ENCODE measurements around the gene CKAP4.

Gene CKAP4

GRCh38 chr12:106289196-106289681 is 41.4 kb upstream of the CKAP4 start:
- Histone ChIP-seq H3K27ac (ENCODE audit: low read depth, low read length, poor library complexity, severe bottlenecking) (no peak overlapping the region), H3K9ac (ENCODE audit: low read length) (no peak overlapping the region)

GRCh38 chr12:106288494-106289195 is 40.8 kb upstream of the CKAP4 start:
- TF ChIP-seq EZH2 (IDR thresholded peaks at IDR 0.05; ENCODE audit: borderline replicate concordance, low read length) (no peak), CTCF (IDR thresholded peaks at IDR 0.05; ENCODE audit: low read length) (no peak)
- Histone ChIP-seq H3F3A (ENCODE audit: insufficient read depth, low read length) (no peaks in the 10 kb centered on the region), H3K4me1 (ENCODE audit: insufficient read depth, low read length, severe bottlenecking) (peaks cover 49% of the 10 kb centered on the region), H3K79me2 (ENCODE audit: insufficient read depth, low read length) (no peaks in the 10 kb centered on the region), H3K4me3 (ENCODE audit: low read depth, low read length, poor library complexity, severe bottlenecking) (no peak overlapping the region), H3K27me3 (ENCODE audit: insufficient read depth, low read length) (no peaks in the 10 kb centered on the region), H3K27ac (ENCODE audit: low read depth, low read length, poor library complexity, severe bottlenecking) (peak overlapping the region; percentile 36), H3K9me3 (ENCODE audit: low read length) (no peaks in the 10 kb centered on the region), H4K20me1 (ENCODE audit: insufficient read depth, low read length) (no peaks in the 10 kb centered on the region), H3K36me3 (ENCODE audit: insufficient read depth, low read length) (no peaks in the 10 kb centered on the region), H2AFZ (ENCODE audit: low read length) (no peak overlapping the region), H3K9ac (ENCODE audit: low read length) (no peak overlapping the region), H3K9me2 (ENCODE audit: low read depth, low read length) (no peaks in the 10 kb centered on the region), H3K4me2 (ENCODE audit: low read length) (no peak overlapping the region)

More at GRCh38 chr12:106289196-106289681, 41.4 kb upstream of the CKAP4 start:
- no peaks in the 10 kb centered on the region for H3K27me3 ChIP-seq (ENCODE audit: insufficient read depth, low read length)
- no peaks in the 10 kb centered on the region for H3K9me2 ChIP-seq (ENCODE audit: low read depth, low read length)
- no peaks in the 10 kb centered on the region for H3K79me2 ChIP-seq (ENCODE audit: insufficient read depth, low read length)
- H3K4me2 ChIP-seq (ENCODE audit: low read length): no peak overlapping the region
- H3K9me3 ChIP-seq (ENCODE audit: low read length): no peaks in the 10 kb centered on the region
- H4K20me1 ChIP-seq (ENCODE audit: insufficient read depth, low read length): no peaks in the 10 kb centered on the region
- TF ChIP-seq CTCF (IDR thresholded peaks at IDR 0.05; ENCODE audit: low read length) (no peak), EZH2 (IDR thresholded peaks at IDR 0.05; ENCODE audit: borderline replicate concordance, low read length) (no peak)
- H3F3A ChIP-seq (ENCODE audit: insufficient read depth, low read length): no peaks in the 10 kb centered on the region
- H3K36me3 ChIP-seq (ENCODE audit: insufficient read depth, low read length): no peaks in the 10 kb centered on the region
- H2AFZ ChIP-seq (ENCODE audit: low read length): no peak overlapping the region
- no peak overlapping the region for H3K4me3 ChIP-seq (ENCODE audit: low read depth, low read length, poor library complexity, severe bottlenecking)
- peaks cover 49% of the 10 kb centered on the region for H3K4me1 ChIP-seq (ENCODE audit: insufficient read depth, low read length, severe bottlenecking)

- H4K20me1 ChIP-seq (ENCODE audit: insufficient read depth, low read length): no peaks in the 10 kb centered on the region
- no peak overlapping the region for H3K4me3 ChIP-seq (ENCODE audit: low read depth, low read length, poor library complexity, severe bottlenecking)
- no peaks in the 10 kb centered on the region for H3K36me3 ChIP-seq (ENCODE audit: insufficient read depth, low read length)
- H3K9me2 ChIP-seq (ENCODE audit: low read depth, low read length): no peaks in the 10 kb centered on the region
- no peaks in the 10 kb centered on the region for H3K27me3 ChIP-seq (ENCODE audit: insufficient read depth, low read length)
- no peak overlapping the region for H3K9ac ChIP-seq (ENCODE audit: low read length)
- no peak overlapping the region for H3K27ac ChIP-seq (ENCODE audit: low read depth, low read length, poor library complexity, severe bottlenecking)
- H3K4me2 ChIP-seq (ENCODE audit: low read length): no peak overlapping the region
- H3F3A ChIP-seq (ENCODE audit: insufficient read depth, low read length): no peaks in the 10 kb centered on the region
- TF ChIP-seq EZH2 (IDR thresholded peaks at IDR 0.05; ENCODE audit: borderline replicate concordance, low read length) (no peak), CTCF (IDR thresholded peaks at IDR 0.05; ENCODE audit: low read length) (no peak)
- H2AFZ ChIP-seq (ENCODE audit: low read length): no peak overlapping the region
- peaks cover 48% of the 10 kb centered on the region for H3K4me1 ChIP-seq (ENCODE audit: insufficient read depth, low read length, severe bottlenecking)
- H3K79me2 ChIP-seq (ENCODE audit: insufficient read depth, low read length): no peaks in the 10 kb centered on the region
- H3K9me3 ChIP-seq (ENCODE audit: low read length): no peaks in the 10 kb centered on the region
Measured at GRCh38 chr12:106288101-106288493, 40.3 kb upstream of the CKAP4 start.

All from OCI-LY1 (cell line).